Astrocyte (in vitro differentiated cells and primary cell): ENCODE measurements around the gene PLEKHA1.

Source experiments
- CTCF ChIP-seq: IDR thresholded peaks from 2 replicates; pipeline ENCODE4 v1.5.1; 2011; ENCODE audit warnings: low read depth, mild to moderate bottlenecking, inconsistent platforms, low read length, moderate library complexity; ENCODE audit not compliant: insufficient read depth
- EZH2 ChIP-seq: IDR thresholded peaks from 2 replicates; pipeline ENCODE4 v1.6.1; 2012; ENCODE audit warnings: mild to moderate bottlenecking, low read length, inconsistent platforms; ENCODE audit not compliant: insufficient read depth

DNA sequence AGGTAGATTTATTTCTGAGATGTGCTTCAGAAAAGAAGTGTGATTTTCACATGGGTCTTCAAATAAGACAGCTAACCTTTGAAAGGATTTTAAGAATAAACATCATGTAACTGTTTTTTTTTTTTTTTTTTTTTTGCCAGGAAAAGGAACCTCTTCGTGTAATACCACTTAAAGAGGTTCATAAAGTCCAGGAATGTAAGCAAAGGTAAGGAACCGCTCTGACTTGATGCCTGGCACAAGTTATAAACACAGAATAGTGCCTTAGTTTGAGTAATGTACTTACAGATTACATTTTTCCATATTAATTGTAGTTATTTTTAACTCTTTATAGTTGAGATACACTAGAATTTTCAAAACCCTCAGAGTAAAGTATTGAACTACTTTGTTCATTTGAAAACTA, 49.6 kb downstream of the PLEKHA1 start:
- TF ChIP-seq CTCF (no peak), EZH2 (no peak)
